SK-MEL-5 (cell line): ENCODE data around the gene PCBP3. TPM values are rescaled to one million over a fixed set of nuclear protein-coding genes. Genes with fewer than 3 reads are reported as not detected.

Experiments used
- DNase-seq: peaks from one replicate; pipeline ENCODE4 v3.0.0-alpha.2; 2016; ENCODE audit warnings: low read depth, low spot score
- in situ Hi-C: cut with HindIII; loops from 2 replicates; pipeline ENCODE4 v1.10.0; 2016; ENCODE audit warnings: low sequenced_read_pairs, high pct_unique_total_duplicates, low pct_unique_long_range_greater_than_20kb
- total RNA-seq: library from RNA; depleted of rRNA; stranded (reverse); fragments of >200 nt; shearing (Covaris generic); gene quantifications from 2 replicates; pipeline ENCODE4 v1.2.3, GENCODE V29; 2014

PCBP3 gene
- total RNA-seq, 1 experiment from 2014 or later, result not detected

- DNase-seq, result no peak
- in situ Hi-C loops, result no loop called here
These were observed 289.5 kb downstream of the PCBP3 start for GRCh38 chr21:45932922-45933502.

GRCh38 chr21:45934085-45934484, 290.6 kb downstream of the PCBP3 start:
- no peak for DNase-seq
- in situ Hi-C loops, result no loop called here

- in situ Hi-C loops, result no loop called here
- no peak for DNase-seq
These were observed 291.0 kb downstream of the PCBP3 start for GRCh38 chr21:45934554-45934953.

- in situ Hi-C loops, result no loop called here
- no peak for DNase-seq
These were observed 292.1 kb downstream of the PCBP3 start for GRCh38 chr21:45935628-45936027.

- no peak for DNase-seq
- in situ Hi-C loops, result no loop called here
These were observed 294.4 kb downstream of the PCBP3 start for GRCh38 chr21:45937721-45938452.

- no peak for DNase-seq
- in situ Hi-C loops, result no loop called here
These were observed 294.9 kb downstream of the PCBP3 start for GRCh38 chr21:45938453-45938755.

GRCh38 chr21:45938811-45939520, 295.4 kb downstream of the PCBP3 start:
- in situ Hi-C loops, result no loop called here
- DNase-seq, result no peak

GRCh38 chr21:45939521-45940045, 296.1 kb downstream of the PCBP3 start:
- in situ Hi-C loops, result no loop called here
- no peak for DNase-seq

GRCh38 chr21:45940091-45940490, 296.6 kb downstream of the PCBP3 start:
- in situ Hi-C loops, result no loop called here

GRCh38 chr21:45940621-45941337, 297.3 kb downstream of the PCBP3 start:
- in situ Hi-C loops, result no loop called here

More at GRCh38 chr21:45940091-45940490, 296.6 kb downstream of the PCBP3 start:
- DNase-seq, result no peak

GRCh38 chr21:45941338-45941710, 297.8 kb downstream of the PCBP3 start:
- in situ Hi-C loops, result no loop called here
- DNase-seq, result no peak

More at GRCh38 chr21:45940621-45941337, 297.3 kb downstream of the PCBP3 start:
- no peak for DNase-seq

GRCh38 chr21:45941717-45942546, 298.4 kb downstream of the PCBP3 start:
- no peak for DNase-seq
- in situ Hi-C loops, result no loop called here

GRCh38 chr21:45942755-45943629, 299.5 kb downstream of the PCBP3 start:
- DNase-seq, result no peak
- in situ Hi-C loops, result no loop called here

- in situ Hi-C loops, result no loop called here
- no peak for DNase-seq
These were observed 300.4 kb downstream of the PCBP3 start for GRCh38 chr21:45943630-45944540.

- no peak for DNase-seq
- in situ Hi-C loops, result no loop called here
These were observed 301.1 kb downstream of the PCBP3 start for GRCh38 chr21:45944601-45945000.
